Memory B cell (primary cell): Measurements from ENCODE around the gene DPYSL3.

Source experiments
- ATAC-seq: fragments of 150-1000 bp; cut with Tn5 transposase; 2 replicates; pipeline ENCODE4 v1.10.0; 2021; ENCODE audit warnings: low read depth, mild to moderate bottlenecking, moderate library complexity
- DNase-seq, 2 donors: peaks; one replicate each; pipeline ENCODE4 v3.0.0; 2022; ENCODE audit warnings: low spot score in 2 of 2
- H3K27ac Mint-ChIP-seq: one replicate; pipeline ENCODE4 v1.8.0; 2022; ENCODE audit warnings: mild to moderate bottlenecking, moderate library complexity, mixed read lengths
- H3K27me3 Mint-ChIP-seq: one replicate; pipeline ENCODE4 v1.8.0; 2022; ENCODE audit warnings: mixed read lengths
- H3K36me3 Mint-ChIP-seq: one replicate; pipeline ENCODE4 v1.8.0; 2022; ENCODE audit warnings: mild to moderate bottlenecking, mixed read lengths
- H3K4me1 Mint-ChIP-seq: one replicate; pipeline ENCODE4 v1.8.0; 2022; ENCODE audit warnings: mixed read lengths
- H3K4me3 Mint-ChIP-seq: one replicate; pipeline ENCODE4 v1.8.0; 2022; ENCODE audit warnings: mild to moderate bottlenecking, moderate library complexity, mixed read lengths
- H3K9me3 Mint-ChIP-seq: one replicate; pipeline ENCODE4 v1.8.0; 2022; ENCODE audit warnings: mixed read lengths

DPYSL3 gene

GRCh38 chr5:147348046-147348445 lies 161.8 kb downstream of the DPYSL3 start:
- Mint-ChIP-seq H3K27ac (no peak overlapping the region), H3K4me3 (no peak overlapping the region), H3K9me3 (no peaks in the 10 kb centered on the region), H3K4me1 (no peaks in the 10 kb centered on the region), H3K36me3 (no peaks in the 10 kb centered on the region), H3K27me3 (no peaks in the 10 kb centered on the region)
- no peak for DNase-seq
- ATAC-seq = no peak

- H3K4me1 Mint-ChIP-seq = no peaks in the 10 kb centered on the region
- no peaks in the 10 kb centered on the region for H3K36me3 Mint-ChIP-seq
- no peak overlapping the region for H3K4me3 Mint-ChIP-seq
- H3K27me3 Mint-ChIP-seq = no peaks in the 10 kb centered on the region
- H3K9me3 Mint-ChIP-seq = no peaks in the 10 kb centered on the region
- DNase-seq (no peak), ATAC-seq (no peak)
- no peak overlapping the region for H3K27ac Mint-ChIP-seq
Measured at GRCh38 chr5:147346006-147346561, 163.8 kb downstream of the DPYSL3 start.

- no peaks in the 10 kb centered on the region for H3K27me3 Mint-ChIP-seq
- ATAC-seq (no peak), DNase-seq (no peak)
- H3K27ac Mint-ChIP-seq = no peak overlapping the region
- no peaks in the 10 kb centered on the region for H3K4me1 Mint-ChIP-seq
- no peak overlapping the region for H3K4me3 Mint-ChIP-seq
- H3K36me3 Mint-ChIP-seq = no peaks in the 10 kb centered on the region
- no peaks in the 10 kb centered on the region for H3K9me3 Mint-ChIP-seq
Measured at GRCh38 chr5:147344861-147345260, 165.0 kb downstream of the DPYSL3 start.

GRCh38 chr5:147341345-147341744 lies 168.5 kb downstream of the DPYSL3 start:
- Mint-ChIP-seq H3K9me3 (peaks cover 8% of the 10 kb centered on the region), H3K4me3 (no peak overlapping the region), H3K27me3 (no peaks in the 10 kb centered on the region), H3K36me3 (no peaks in the 10 kb centered on the region), H3K27ac (no peak overlapping the region), H3K4me1 (no peaks in the 10 kb centered on the region)
- ATAC-seq (no peak), DNase-seq (no peak)

GRCh38 chr5:147340941-147341340 lies 168.9 kb downstream of the DPYSL3 start:
- H3K27ac Mint-ChIP-seq = no peak overlapping the region
- peaks cover 8% of the 10 kb centered on the region for H3K9me3 Mint-ChIP-seq
- no peaks in the 10 kb centered on the region for H3K4me1 Mint-ChIP-seq
- no peak for DNase-seq
- no peak overlapping the region for H3K4me3 Mint-ChIP-seq
- ATAC-seq = no peak
- H3K27me3 Mint-ChIP-seq = no peaks in the 10 kb centered on the region
- no peaks in the 10 kb centered on the region for H3K36me3 Mint-ChIP-seq
